ENCODE results near the gene PDGFB. TPM values are rescaled to one million over a fixed set of nuclear protein-coding genes. Genes with fewer than 3 reads are reported as not detected.

The PDGFB gene
- total RNA-seq, 1 donor from 2014 or later: 29.8 TPM

DNA sequence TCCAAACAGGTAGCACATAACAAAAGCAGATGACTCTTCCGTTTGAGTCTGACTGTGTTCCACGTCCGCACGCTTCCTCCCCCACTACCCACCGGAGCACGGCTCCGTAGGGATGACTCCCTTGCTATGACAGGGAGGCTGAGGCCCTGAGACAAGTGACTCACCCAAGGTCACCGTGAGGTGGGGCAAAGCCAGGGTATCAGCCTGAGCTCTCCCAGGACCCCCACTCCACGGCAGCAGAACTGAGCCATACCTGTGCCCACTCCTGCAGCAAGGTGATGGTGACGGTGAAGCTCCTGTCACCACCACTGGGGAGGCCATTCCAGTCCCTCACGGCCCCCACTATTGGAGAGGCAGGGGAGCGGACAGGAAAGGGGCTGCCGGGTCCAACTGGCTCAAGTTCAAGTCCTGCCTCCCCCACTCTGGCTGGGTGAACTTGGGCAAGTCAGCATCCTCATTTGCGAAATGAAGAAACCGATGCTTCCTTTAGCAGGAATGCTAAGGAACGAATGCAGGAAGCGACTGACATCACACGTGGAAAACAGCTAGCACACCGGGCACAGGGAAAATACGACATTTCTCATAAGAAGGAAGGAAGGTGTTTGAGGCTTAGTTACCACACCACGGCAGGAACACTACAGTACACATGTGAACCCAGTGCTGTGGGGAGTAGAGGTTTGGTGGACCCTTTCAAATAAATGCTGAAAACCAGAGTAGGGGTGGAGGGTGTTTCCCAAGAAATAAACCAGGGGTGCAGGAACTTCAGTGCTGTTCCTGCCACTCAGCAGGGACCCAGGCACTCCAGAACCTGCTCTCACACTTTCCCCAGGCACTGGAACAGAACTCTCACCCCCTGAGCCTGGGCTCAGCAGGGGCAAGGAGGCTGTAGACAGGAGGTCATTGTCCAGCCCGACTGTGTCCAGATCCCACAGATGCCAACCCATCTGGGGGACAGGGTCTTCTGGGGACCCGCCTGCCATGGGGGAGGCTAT, 59.9 kb downstream of the PDGFB start:
- TF ChIP-seq, protein P1, sequence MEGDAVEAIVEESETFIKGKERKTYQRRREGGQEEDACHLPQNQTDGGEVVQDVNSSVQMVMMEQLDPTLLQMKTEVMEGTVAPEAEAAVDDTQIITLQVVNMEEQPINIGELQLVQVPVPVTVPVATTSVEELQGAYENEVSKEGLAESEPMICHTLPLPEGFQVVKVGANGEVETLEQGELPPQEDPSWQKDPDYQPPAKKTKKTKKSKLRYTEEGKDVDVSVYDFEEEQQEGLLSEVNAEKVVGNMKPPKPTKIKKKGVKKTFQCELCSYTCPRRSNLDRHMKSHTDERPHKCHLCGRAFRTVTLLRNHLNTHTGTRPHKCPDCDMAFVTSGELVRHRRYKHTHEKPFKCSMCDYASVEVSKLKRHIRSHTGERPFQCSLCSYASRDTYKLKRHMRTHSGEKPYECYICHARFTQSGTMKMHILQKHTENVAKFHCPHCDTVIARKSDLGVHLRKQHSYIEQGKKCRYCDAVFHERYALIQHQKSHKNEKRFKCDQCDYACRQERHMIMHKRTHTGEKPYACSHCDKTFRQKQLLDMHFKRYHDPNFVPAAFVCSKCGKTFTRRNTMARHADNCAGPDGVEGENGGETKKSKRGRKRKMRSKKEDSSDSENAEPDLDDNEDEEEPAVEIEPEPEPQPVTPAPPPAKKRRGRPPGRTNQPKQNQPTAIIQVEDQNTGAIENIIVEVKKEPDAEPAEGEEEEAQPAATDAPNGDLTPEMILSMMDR (IDR thresholded peaks at IDR 0.05): no peak
- peak; percentile 46 for DNase-seq

DNA sequence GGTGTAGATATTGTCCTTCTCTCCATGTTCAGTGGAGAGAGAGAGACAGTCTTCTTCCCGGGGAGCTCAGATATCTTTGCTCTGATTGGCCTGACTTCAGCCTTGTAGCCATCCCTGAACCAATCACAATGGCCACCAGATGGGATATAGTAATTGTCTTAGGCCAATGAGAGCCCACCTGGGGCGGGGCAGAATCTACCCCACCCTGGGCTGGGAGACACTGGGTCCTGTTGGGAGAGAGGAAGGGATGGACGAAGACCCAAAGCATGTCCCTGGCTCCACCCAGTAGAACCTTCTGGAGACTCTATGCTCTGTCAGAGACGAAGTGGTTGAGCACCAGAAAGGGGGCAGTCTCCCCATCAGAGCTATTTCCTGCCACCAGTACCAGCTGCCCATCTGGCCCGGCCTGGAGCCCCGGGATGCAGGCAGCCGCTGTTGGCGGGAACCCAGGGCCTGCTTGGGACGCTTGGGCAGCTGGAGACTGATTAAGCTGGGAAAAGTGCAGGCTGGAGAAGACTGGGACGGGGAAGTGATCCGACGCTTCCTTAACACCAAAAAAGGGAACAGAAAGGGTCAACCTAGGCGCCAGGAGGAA, 60.7 kb downstream of the PDGFB start:
- Histone ChIP-seq H3K27ac (peak overlapping the region; percentile 85), H3K4me3 (no peak overlapping the region), H3K9me3 (no peaks in the 10 kb centered on the region), H3K36me3 (no peaks in the 10 kb centered on the region), H3K27me3 (no peaks in the 10 kb centered on the region), H3K4me1 (peaks cover 11% of the 10 kb centered on the region)
- ATAC-seq (peak; percentile 12), DNase-seq (peak; percentile 62)
- intact Hi-C loops (cut with DNase I): no loop called here
- TF ChIP-seq, protein P1 (IDR thresholded peaks at IDR 0.05): no peak

More for the DNA sequence above, 59.9 kb downstream of the PDGFB start:
- ATAC-seq: no peak
- Histone ChIP-seq H3K4me1 (peaks cover 11% of the 10 kb centered on the region), H3K27me3 (no peaks in the 10 kb centered on the region), H3K4me3 (no peak overlapping the region), H3K36me3 (no peaks in the 10 kb centered on the region), H3K9me3 (no peaks in the 10 kb centered on the region), H3K27ac (peak overlapping the region; percentile 85)
- intact Hi-C loops (cut with DNase I): no loop called here

DNA sequence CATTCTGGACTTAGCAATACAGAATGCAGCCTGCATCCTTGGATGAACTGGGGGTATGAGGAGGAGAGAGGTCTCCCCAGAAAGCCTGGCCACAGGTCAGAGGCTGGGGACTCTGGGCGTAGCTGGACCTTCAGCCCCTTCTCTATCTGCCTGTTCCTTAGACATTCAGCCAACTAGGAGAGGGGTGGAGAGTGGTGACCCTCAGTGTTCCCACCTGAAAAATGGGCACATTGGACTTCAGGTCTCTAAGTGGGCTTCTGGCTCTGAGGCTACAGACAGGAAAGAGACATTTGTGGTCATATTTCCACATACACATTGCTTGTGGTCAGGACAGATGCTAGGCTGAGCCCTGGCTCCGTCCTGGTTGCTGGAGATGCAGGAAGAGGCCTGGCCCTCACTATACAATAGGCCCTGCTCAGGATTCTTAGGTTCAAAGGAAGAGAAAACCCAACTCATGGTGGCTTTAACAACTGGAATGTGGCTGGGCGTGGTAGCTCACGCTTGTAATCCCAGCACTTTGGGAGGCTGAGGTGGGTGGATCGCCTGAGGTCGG, 62.2 kb downstream of the PDGFB start:
- H3K4me3 ChIP-seq: no peak overlapping the region
- H3K27me3 ChIP-seq: no peaks in the 10 kb centered on the region
- no peak overlapping the region for H3K27ac ChIP-seq
- no peaks in the 10 kb centered on the region for H3K9me3 ChIP-seq
- DNase-seq (no peak), ATAC-seq (no peak)
- TF ChIP-seq, protein P1 (IDR thresholded peaks at IDR 0.05): no peak
- H3K4me1 ChIP-seq: peaks cover 12% of the 10 kb centered on the region
- intact Hi-C loops (cut with DNase I): no loop called here
- H3K36me3 ChIP-seq: no peaks in the 10 kb centered on the region

DNA sequence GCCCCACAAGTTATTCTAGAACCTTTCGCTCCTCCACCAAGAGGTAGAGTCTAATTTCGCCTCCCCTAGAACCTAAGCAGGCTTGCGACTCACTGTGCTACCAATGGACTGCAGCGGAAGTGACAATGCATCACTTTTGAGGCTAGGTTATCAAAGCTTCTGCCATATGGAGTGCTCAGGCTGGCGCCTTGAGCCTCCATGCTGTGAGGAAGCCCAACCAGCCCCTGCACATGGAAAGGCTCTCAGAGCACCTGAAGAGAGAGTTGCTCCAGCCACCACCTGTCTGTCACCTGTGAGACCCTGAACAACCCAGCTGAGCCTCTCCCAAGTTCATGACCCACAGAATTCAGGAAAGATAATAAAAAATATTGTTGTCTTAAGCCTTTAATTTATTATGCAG, 63.0 kb downstream of the PDGFB start:
- H3K4me1 ChIP-seq: peaks cover 19% of the 10 kb centered on the region
- TF ChIP-seq, protein P1 (IDR thresholded peaks at IDR 0.05): no peak
- intact Hi-C loops (cut with DNase I): no loop called here
- no peak overlapping the region for H3K4me3 ChIP-seq
- ATAC-seq: no peak
- no peaks in the 10 kb centered on the region for H3K27me3 ChIP-seq
- no peaks in the 10 kb centered on the region for H3K9me3 ChIP-seq
- no peak overlapping the region for H3K27ac ChIP-seq
- no peak for DNase-seq
- no peaks in the 10 kb centered on the region for H3K36me3 ChIP-seq

DNA sequence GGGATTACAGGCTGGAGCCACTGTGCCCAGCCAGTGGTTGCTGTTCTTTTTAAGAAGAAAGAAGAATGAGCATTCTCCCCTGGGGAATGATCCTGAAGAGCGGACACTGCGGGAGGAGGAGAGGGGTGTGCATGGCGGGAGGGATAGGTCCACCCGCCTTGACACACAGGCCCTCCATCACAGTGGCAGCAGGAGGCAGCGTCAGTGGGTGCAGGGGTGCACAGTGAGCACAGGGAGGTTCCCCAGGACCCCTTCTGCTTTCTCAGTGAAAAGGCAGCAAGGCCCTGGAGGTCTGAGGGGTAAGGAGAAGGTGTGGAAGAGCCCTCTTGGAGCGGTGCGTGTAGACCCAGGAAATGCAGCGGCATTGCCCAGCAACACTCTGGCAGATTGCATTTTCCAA, 63.4 kb downstream of the PDGFB start:
- Histone ChIP-seq H3K36me3 (no peaks in the 10 kb centered on the region), H3K4me3 (no peak overlapping the region), H3K27ac (no peak overlapping the region), H3K27me3 (no peaks in the 10 kb centered on the region), H3K4me1 (peaks cover 24% of the 10 kb centered on the region), H3K9me3 (no peaks in the 10 kb centered on the region)
- DNase-seq (no peak), ATAC-seq (no peak)
- TF ChIP-seq, protein P1 (IDR thresholded peaks at IDR 0.05): no peak
- intact Hi-C loops (cut with DNase I): no loop called here

Measured in upper lobe of right lung (tissue), 1 donor.